Cardiac fibroblast (primary cell): Measurements from ENCODE around the gene TM9SF1.

Source experiments
- DNase-seq, 2 donors: peaks; one replicate each; pipeline versions ENCODE4 v3.0.0 to v3.0.0-alpha.2; 2010; ENCODE audit warnings: low read depth in 2 of 2
- H3K4me3 ChIP-seq, 2 donors: replicated peaks in 1 of 2; 1 replicate in 1 of 2; 2 replicates in 1 of 2; pipeline ENCODE4 v1.5.1; 2011; ENCODE audit warnings: low read depth in 2 of 2, low read length in 2 of 2, mild to moderate bottlenecking in 2 of 2, moderate library complexity in 1 of 2
- CTCF ChIP-seq: IDR thresholded peaks from one replicate; pipeline ENCODE4 v1.5.1; 2011; ENCODE audit warnings: low read depth, mild to moderate bottlenecking, low read length, inconsistent platforms

Gene TM9SF1

GRCh38 chr14:24172261-24172860, 22.9 kb downstream of the TM9SF1 start:
- DNase-seq: no peak
- TF ChIP-seq CTCF: no peak
- H3K4me3 ChIP-seq: peak overlapping the region in 1 of 2 donors; percentile 44

- TF ChIP-seq CTCF: no peak
- DNase-seq: peak in 1 of 2 donors; percentile 88
- H3K4me3 ChIP-seq: peak within 1 kb of the TSS in 1 of 2 donors; percentile 44
Measured at GRCh38 chr14:24171422-24172260, 23.6 kb downstream of the TM9SF1 start, which contains the start of gene REC8. Gene REC8, plus strand, starts transcription at chr14:24172080. Its CDS starts 473 bp downstream, at chr14:24172553.

GRCh38 chr14:24167469-24168114, 27.6 kb downstream of the TM9SF1 start:
- H3K4me3 ChIP-seq: no peak overlapping the region

GRCh38 chr14:24165785-24166184, 29.5 kb downstream of the TM9SF1 start:
- DNase-seq: no peak
- TF ChIP-seq CTCF: no peak
- H3K4me3 ChIP-seq: no peak overlapping the region

More at GRCh38 chr14:24167469-24168114, 27.6 kb downstream of the TM9SF1 start:
- TF ChIP-seq CTCF: no peak
- DNase-seq: no peak

GRCh38 chr14:24164518-24164991, 30.7 kb downstream of the TM9SF1 start:
- no peak overlapping the region for H3K4me3 ChIP-seq
- TF ChIP-seq CTCF: no peak
- DNase-seq: no peak

GRCh38 chr14:24162093-24162492, 33.1 kb downstream of the TM9SF1 start:
- DNase-seq: peak; percentile 33 to 46
- peak overlapping the region; percentile 58 to 67 for H3K4me3 ChIP-seq
- no peak for TF ChIP-seq CTCF
